Stimulated activated effector memory CD8-positive, alpha-beta T cell treated with anti-CD3 and anti-CD28 coated beads, Interleukin-12 subunit alpha, Interleukin-12 subunit beta, amount 100 ng/mL, for 72 hours (primary cell): ENCODE measurements around the gene OPRD1.
A peak's percentile ranks its signal among the peaks of the same experiment; 100 is the strongest.

Source experiments
- ATAC-seq: fragments of 150-1000 bp; cut with Tn5 transposase; 2 replicates; pipeline ENCODE4 v1.10.0; 2021
- DNase-seq, 2 donors: peaks; one replicate each; pipeline ENCODE4 v3.0.0; 2021 to 2022; ENCODE audit warnings: low spot score in 2 of 2
- H3K27ac Mint-ChIP-seq: one replicate; pipeline ENCODE4 v1.8.0; 2022; ENCODE audit warnings: mild to moderate bottlenecking, mixed read lengths
- H3K36me3 Mint-ChIP-seq: one replicate; pipeline ENCODE4 v1.8.0; 2022; ENCODE audit warnings: mild to moderate bottlenecking, mixed read lengths
- H3K4me1 Mint-ChIP-seq: one replicate; pipeline ENCODE4 v1.8.0; 2022; ENCODE audit warnings: mixed read lengths
- H3K4me3 Mint-ChIP-seq: one replicate; pipeline ENCODE4 v1.8.0; 2022; ENCODE audit warnings: mild to moderate bottlenecking, mixed read lengths
- H3K9me3 Mint-ChIP-seq: one replicate; pipeline ENCODE4 v1.8.0; 2022; ENCODE audit warnings: mixed read lengths

The OPRD1 gene

GRCh38 chr1:28894785-28895184, 82.8 kb downstream of the OPRD1 start:
- Mint-ChIP-seq H3K27ac (peak overlapping the region; percentile 43), H3K4me1 (peaks cover 65% of the 10 kb centered on the region), H3K4me3 (no peak overlapping the region), H3K36me3 (peaks cover 26% of the 10 kb centered on the region), H3K9me3 (no peaks in the 10 kb centered on the region)
- ATAC-seq = no peak
- no peak for DNase-seq

- Mint-ChIP-seq H3K4me3 (no peak overlapping the region), H3K27ac (peak overlapping the region; percentile 68), H3K4me1 (peaks cover 64% of the 10 kb centered on the region), H3K9me3 (no peaks in the 10 kb centered on the region), H3K36me3 (peaks cover 29% of the 10 kb centered on the region)
- ATAC-seq = no peak
- DNase-seq = no peak
These were observed 84.1 kb downstream of the OPRD1 start for GRCh38 chr1:28895896-28896608.

- H3K4me3 Mint-ChIP-seq = no peak overlapping the region
- ATAC-seq (no peak), DNase-seq (no peak)
- H3K4me1 Mint-ChIP-seq = peaks cover 61% of the 10 kb centered on the region
- H3K9me3 Mint-ChIP-seq = no peaks in the 10 kb centered on the region
- peak overlapping the region; percentile 68 for H3K27ac Mint-ChIP-seq
- peaks cover 27% of the 10 kb centered on the region for H3K36me3 Mint-ChIP-seq
These were observed 84.6 kb downstream of the OPRD1 start for GRCh38 chr1:28896609-28896986.

GRCh38 chr1:28897789-28898188, 85.8 kb downstream of the OPRD1 start:
- H3K9me3 Mint-ChIP-seq = no peaks in the 10 kb centered on the region
- H3K27ac Mint-ChIP-seq = peak overlapping the region; percentile 68
- no peak overlapping the region for H3K4me3 Mint-ChIP-seq
- peaks cover 23% of the 10 kb centered on the region for H3K36me3 Mint-ChIP-seq
- DNase-seq (no peak), ATAC-seq (no peak)
- H3K4me1 Mint-ChIP-seq = peaks cover 65% of the 10 kb centered on the region

GRCh38 chr1:28898405-28898881, 86.5 kb downstream of the OPRD1 start:
- Mint-ChIP-seq H3K4me1 (peaks cover 61% of the 10 kb centered on the region), H3K9me3 (no peaks in the 10 kb centered on the region), H3K27ac (peak overlapping the region; percentile 68), H3K36me3 (peaks cover 16% of the 10 kb centered on the region), H3K4me3 (no peak overlapping the region)
- DNase-seq (no peak), ATAC-seq (no peak)

- no peak for DNase-seq
- Mint-ChIP-seq H3K4me1 (peaks cover 53% of the 10 kb centered on the region), H3K9me3 (no peaks in the 10 kb centered on the region), H3K27ac (peak overlapping the region; percentile 68), H3K36me3 (peaks cover 12% of the 10 kb centered on the region), H3K4me3 (no peak overlapping the region)
- ATAC-seq = no peak
These were observed 87.3 kb downstream of the OPRD1 start for GRCh38 chr1:28899267-28899666.

- DNase-seq = no peak
- H3K4me1 Mint-ChIP-seq = peaks cover 46% of the 10 kb centered on the region
- peaks cover 12% of the 10 kb centered on the region for H3K36me3 Mint-ChIP-seq
- no peaks in the 10 kb centered on the region for H3K9me3 Mint-ChIP-seq
- no peak for ATAC-seq
- no peak overlapping the region for H3K27ac Mint-ChIP-seq
- H3K4me3 Mint-ChIP-seq = no peak overlapping the region
These were observed 88.6 kb downstream of the OPRD1 start for GRCh38 chr1:28900562-28900961.

- ATAC-seq = no peak
- peaks cover 12% of the 10 kb centered on the region for H3K36me3 Mint-ChIP-seq
- no peaks in the 10 kb centered on the region for H3K9me3 Mint-ChIP-seq
- H3K4me3 Mint-ChIP-seq = no peak overlapping the region
- H3K4me1 Mint-ChIP-seq = peaks cover 35% of the 10 kb centered on the region
- DNase-seq = no peak
- H3K27ac Mint-ChIP-seq = no peak overlapping the region
These were observed 90.8 kb downstream of the OPRD1 start for GRCh38 chr1:28902738-28903137.

GRCh38 chr1:28905921-28906666, 94.1 kb downstream of the OPRD1 start:
- DNase-seq (no peak), ATAC-seq (no peak)
- Mint-ChIP-seq H3K4me3 (no peak overlapping the region), H3K9me3 (no peaks in the 10 kb centered on the region), H3K36me3 (peaks cover 4% of the 10 kb centered on the region), H3K27ac (no peak overlapping the region), H3K4me1 (peaks cover 17% of the 10 kb centered on the region)

- no peak overlapping the region for H3K27ac Mint-ChIP-seq
- DNase-seq = no peak
- peaks cover 21% of the 10 kb centered on the region for H3K4me1 Mint-ChIP-seq
- no peak for ATAC-seq
- H3K4me3 Mint-ChIP-seq = no peak overlapping the region
- no peaks in the 10 kb centered on the region for H3K9me3 Mint-ChIP-seq
- H3K36me3 Mint-ChIP-seq = peaks cover 6% of the 10 kb centered on the region
These were observed 97.2 kb downstream of the OPRD1 start for GRCh38 chr1:28909198-28909597.

- DNase-seq = no peak
- peak overlapping the region; percentile 7 for H3K27ac Mint-ChIP-seq
- ATAC-seq = no peak
- no peak overlapping the region for H3K4me3 Mint-ChIP-seq
- peaks cover 11% of the 10 kb centered on the region for H3K36me3 Mint-ChIP-seq
- H3K9me3 Mint-ChIP-seq = no peaks in the 10 kb centered on the region
- H3K4me1 Mint-ChIP-seq = peaks cover 27% of the 10 kb centered on the region
These were observed 98.6 kb downstream of the OPRD1 start for GRCh38 chr1:28910379-28911115.

- Mint-ChIP-seq H3K4me1 (peaks cover 48% of the 10 kb centered on the region), H3K9me3 (no peaks in the 10 kb centered on the region), H3K4me3 (peak overlapping the region; percentile 84), H3K36me3 (peaks cover 11% of the 10 kb centered on the region), H3K27ac (peak overlapping the region; percentile 87)
- no peak for ATAC-seq
- DNase-seq = no peak
These were observed 101.8 kb downstream of the OPRD1 start for GRCh38 chr1:28913786-28914227.

- Mint-ChIP-seq H3K27ac (peak within 1 kb of the TSS; percentile 87), H3K4me3 (peak within 1 kb of the TSS; percentile 84), H3K9me3 (no peaks in the 10 kb centered on the region), H3K4me1 (peaks cover 52% of the 10 kb centered on the region), H3K36me3 (peaks cover 11% of the 10 kb centered on the region)
- peak; percentile 77 to 94 for DNase-seq
- peak; percentile 86 for ATAC-seq
These were observed 102.5 kb downstream of the OPRD1 start, which contains the start of gene EPB41 for GRCh38 chr1:28914228-28915030. Gene EPB41, plus strand, starts transcription at chr1:28914569. Its CDS starts 72,869 bp downstream, at chr1:28987438.

GRCh38 chr1:28915031-28915895, 103.3 kb downstream of the OPRD1 start:
- peak; percentile 59 for ATAC-seq
- Mint-ChIP-seq H3K9me3 (no peaks in the 10 kb centered on the region), H3K36me3 (peaks cover 11% of the 10 kb centered on the region), H3K4me1 (peaks cover 58% of the 10 kb centered on the region), H3K27ac (peak overlapping the region; percentile 87), H3K4me3 (peak overlapping the region; percentile 84)
- peak in 1 of 2 donors; percentile 68 for DNase-seq
